CD14-positive monocyte (primary cell): ENCODE data around the gene USP11. TPM values are rescaled to one million over a fixed set of nuclear protein-coding genes. Genes with fewer than 3 reads are reported as not detected.
A peak's percentile ranks its signal among the peaks of the same experiment; 100 is the strongest.

Source experiments
- DNase-seq, 3 donors: peaks; one replicate each; pipeline ENCODE4 v3.0.0-alpha.2; 2011 to 2022
- H2AFZ ChIP-seq: 2 replicates; pipeline ENCODE4 v1.6.0; 2012; ENCODE audit warnings: mild to moderate bottlenecking, low read depth, low read length, inconsistent platforms; ENCODE audit not compliant: insufficient read depth, poor library complexity, severe bottlenecking
- H3K27ac ChIP-seq, 2 donors: 1 replicate in 1 of 2; 2 replicates in 1 of 2; pipeline ENCODE4 v1.5.1; 2012 to 2013; ENCODE audit warnings: low read length in 2 of 2, control low read depth in 1 of 2, inconsistent platforms in 1 of 2, low read depth in 1 of 2, mild to moderate bottlenecking in 1 of 2
- H3K27me3 ChIP-seq, 2 donors: one replicate each; pipeline versions ENCODE4 v1.6.0 to v1.6.1; 2011 to 2013; ENCODE audit warnings: low read length in 2 of 2; ENCODE audit not compliant: control insufficient read depth in 2 of 2, insufficient read depth in 2 of 2
- H3K36me3 ChIP-seq, 2 donors: replicated peaks in 1 of 2; 1 replicate in 1 of 2; 2 replicates in 1 of 2; pipeline versions ENCODE4 v1.5.1 to v1.6.1; 2012 to 2013; ENCODE audit warnings: low read length in 2 of 2, control low read depth in 1 of 2, inconsistent platforms in 1 of 2, mild to moderate bottlenecking in 1 of 2; ENCODE audit not compliant: insufficient read depth in 2 of 2, control insufficient read depth in 1 of 2
- H3K4me1 ChIP-seq, 2 donors: 1 replicate in 1 of 2; 2 replicates in 1 of 2; pipeline versions ENCODE4 v1.5.1 to v1.6.1; 2012 to 2013; ENCODE audit warnings: low read length in 2 of 2, control low read depth in 1 of 2, inconsistent platforms in 1 of 2, mild to moderate bottlenecking in 1 of 2, moderate library complexity in 1 of 2; ENCODE audit not compliant: insufficient read depth in 2 of 2, control insufficient read depth in 1 of 2
- H3K4me2 ChIP-seq: replicated peaks from 2 replicates; pipeline ENCODE3; 2012; ENCODE audit warnings: low read length, moderate library complexity, mild to moderate bottlenecking; ENCODE audit not compliant: poor library complexity, severe bottlenecking; ENCODE audit errors: extremely low read depth
- H3K4me3 ChIP-seq, 3 experiments: fragments of 200-600 bp in 1 of 3; sonication (generic) in 1 of 3; replicated peaks in 1 of 3; 1 replicate in 2 of 3; 2 replicates in 1 of 3; pipeline ENCODE4 v1.5.1; 2011 to 2013; ENCODE audit warnings: low read length in 3 of 3, mild to moderate bottlenecking in 3 of 3, control low read depth in 2 of 3, low read depth in 2 of 3, inconsistent platforms in 1 of 3, moderate library complexity in 1 of 3
- H3K79me2 ChIP-seq: 2 replicates; pipeline ENCODE4 v1.6.0; 2012; ENCODE audit warnings: mild to moderate bottlenecking, control low read depth, inconsistent platforms, low read length, moderate library complexity; ENCODE audit not compliant: insufficient read depth
- H3K9ac ChIP-seq: 2 replicates; pipeline ENCODE4 v1.6.0; 2017; ENCODE audit warnings: low read length, mild to moderate bottlenecking; ENCODE audit not compliant: insufficient read depth, poor library complexity, severe bottlenecking
- H3K9me3 ChIP-seq, 2 donors: replicated peaks in 1 of 2; 1 replicate in 1 of 2; 2 replicates in 1 of 2; pipeline versions ENCODE4 v1.5.1 to v1.6.1; 2012 to 2013; ENCODE audit warnings: low read length in 2 of 2, control low read depth in 1 of 2; ENCODE audit not compliant: control insufficient read depth in 1 of 2, insufficient read depth in 1 of 2
- H4K20me1 ChIP-seq: 2 replicates; pipeline ENCODE4 v1.6.0; 2012; ENCODE audit warnings: mild to moderate bottlenecking, low read length, control low read depth, moderate library complexity; ENCODE audit not compliant: insufficient read depth
- H3K27ac Mint-ChIP-seq, 7 donors: one replicate each; pipeline ENCODE4 v1.8.0; 2020; ENCODE audit warnings: mild to moderate bottlenecking in 7 of 7, mixed read lengths in 7 of 7, moderate library complexity in 6 of 7, inconsistent platforms in 2 of 7
- H3K27me3 Mint-ChIP-seq, 3 donors: one replicate each; pipeline ENCODE4 v1.8.0; 2021 to 2022; ENCODE audit warnings: low read depth in 3 of 3, mild to moderate bottlenecking in 3 of 3, mixed read lengths in 3 of 3, moderate library complexity in 3 of 3, inconsistent platforms in 1 of 3
- H3K36me3 Mint-ChIP-seq, 2 donors: one replicate each; pipeline ENCODE4 v1.8.0; 2020; ENCODE audit warnings: mixed read lengths in 2 of 2, inconsistent platforms in 1 of 2, mild to moderate bottlenecking in 1 of 2
- H3K4me1 Mint-ChIP-seq: one replicate; pipeline ENCODE4 v1.8.0; 2020; ENCODE audit warnings: mild to moderate bottlenecking, mixed read lengths
- H3K4me3 Mint-ChIP-seq, 2 donors: one replicate each; pipeline ENCODE4 v1.8.0; 2020; ENCODE audit warnings: mild to moderate bottlenecking in 2 of 2, mixed read lengths in 2 of 2, moderate library complexity in 1 of 2
- H3K9me3 Mint-ChIP-seq, 7 donors: one replicate each; pipeline ENCODE4 v1.8.0; 2020 to 2022; ENCODE audit warnings: mixed read lengths in 7 of 7, mild to moderate bottlenecking in 6 of 7, moderate library complexity in 6 of 7, inconsistent platforms in 2 of 7
- WGBS: methylation state at CpG from one replicate; pipeline ENCODE4 v1.1.5; 2013; ENCODE audit warnings: missing lambda C conversion rate; ENCODE audit not compliant: insufficient coverage; 5-methylcytosine and 5-hydroxymethylcytosine counted together
- intact Hi-C, 2 donors: fragments of 100-400 bp; cut with micrococcal nuclease; formaldehyde crosslinking; loops; one replicate each; pipeline versions ENCODE4 v1.15.0 to v1.15.1; 2023
- polyA plus RNA-seq, 3 donors: library from polyadenylated mRNA; depleted of rRNA in 1 of 3; unstranded in 2 of 3; stranded (reverse) in 1 of 3; fragments of 300-500 nt in 2 of 3; fragments of >200 nt in 1 of 3; fragmentation: Illumina TruSeq in 2 of 3; gene quantifications; 1 replicate in 2 of 3; 2 replicates in 1 of 3; pipeline ENCODE4 v1.2.3, GENCODE V29; 2012 to 2021
- TF ChIP-seq, protein P1 (sequence below): fragments of 200-600 bp; IDR thresholded peaks from one replicate; pipeline ENCODE4 v1.8.0; 2022; ENCODE audit warnings: antibody characterized with exemption, mild to moderate bottlenecking

USP11 gene
- polyA plus RNA-seq, 3 donors, result 6.7 to 9.7 (median 8.8) TPM

DNA sequence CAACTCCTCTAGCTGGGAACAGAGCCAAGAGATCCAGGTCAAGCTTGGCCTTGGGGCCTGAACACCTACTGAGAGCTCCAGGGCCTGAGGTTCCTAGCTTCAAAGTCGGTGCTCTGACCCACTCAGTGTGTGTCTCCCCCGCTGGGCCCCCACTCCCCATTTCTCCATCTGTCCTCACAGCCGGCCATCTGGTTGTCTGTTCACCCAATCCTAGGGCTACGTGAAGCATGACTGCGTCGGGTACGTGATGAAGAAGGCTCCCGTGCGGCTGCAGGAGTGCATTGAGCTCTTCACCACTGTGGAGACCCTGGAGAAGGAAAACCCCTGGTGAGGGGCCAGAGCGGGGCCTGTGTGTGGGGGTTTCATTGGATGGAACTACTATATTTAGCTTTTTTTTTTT is 12.3 kb downstream of the USP11 start:
- peaks cover 14 to 39% of the 10 kb centered on the region in 2 donors for H3K36me3 ChIP-seq

DNA sequence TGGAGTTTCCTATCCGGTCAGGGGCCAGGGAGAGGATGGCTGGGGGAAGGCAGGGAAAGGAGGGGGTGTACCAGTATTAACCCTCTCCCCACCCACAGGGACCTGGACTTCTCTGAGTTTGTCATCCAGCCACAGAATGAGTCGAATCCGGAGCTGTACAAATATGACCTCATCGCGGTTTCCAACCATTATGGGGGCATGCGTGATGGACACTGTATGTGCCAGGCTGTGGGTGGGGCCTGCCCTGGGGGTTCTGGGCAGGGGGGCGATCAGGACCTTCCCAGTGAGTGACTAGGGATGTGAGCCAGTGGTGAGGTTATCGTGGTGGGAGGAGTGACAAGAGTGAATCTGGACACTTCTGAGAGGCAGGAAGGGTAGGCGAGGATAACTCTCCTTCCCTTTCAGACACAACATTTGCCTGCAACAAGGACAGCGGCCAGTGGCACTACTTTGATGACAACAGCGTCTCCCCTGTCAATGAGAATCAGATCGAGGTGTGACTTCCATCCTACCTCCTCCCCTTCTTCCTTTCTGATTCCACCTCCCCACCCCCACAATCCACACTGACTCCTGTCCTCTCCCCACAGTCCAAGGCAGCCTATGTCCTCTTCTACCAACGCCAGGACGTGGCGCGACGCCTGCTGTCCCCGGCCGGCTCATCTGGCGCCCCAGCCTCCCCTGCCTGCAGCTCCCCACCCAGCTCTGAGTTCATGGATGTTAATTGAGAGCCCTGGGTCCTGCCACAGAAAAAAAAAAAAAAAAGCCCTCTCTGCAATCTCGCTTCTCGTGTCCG is 14.6 kb downstream of the USP11 start:
- Histone ChIP-seq H3K79me2 (no peaks in the 10 kb centered on the region), H3K9ac (no peak overlapping the region), H3K4me1 (no peaks in the 10 kb centered on the region), H3K27ac (no peak overlapping the region), H3K4me3 (no peak overlapping the region), H2AFZ (no peak overlapping the region), H4K20me1 (no peaks in the 10 kb centered on the region), H3K27me3 (no peaks in the 10 kb centered on the region), H3K4me2 (no peak overlapping the region), H3K9me3 (no peaks in the 10 kb centered on the region), H3K36me3 (peaks cover 7 to 18% of the 10 kb centered on the region in 2 donors)
- Mint-ChIP-seq H3K4me1 (no peaks in the 10 kb centered on the region), H3K9me3 (peaks cover 0 to under 1% (median 0%) of the 10 kb centered on the region in 7 donors), H3K4me3 (no peak overlapping the region), H3K36me3 (peaks cover 11 to 28% of the 10 kb centered on the region in 2 donors), H3K27me3 (peaks cover 0 to 56% (median 0%) of the 10 kb centered on the region in 3 donors), H3K27ac (peak overlapping the region in 1 of 7 donors; percentile 25)
- intact Hi-C loops, result no loop called here
- no peak for DNase-seq
- TF ChIP-seq, protein P1, sequence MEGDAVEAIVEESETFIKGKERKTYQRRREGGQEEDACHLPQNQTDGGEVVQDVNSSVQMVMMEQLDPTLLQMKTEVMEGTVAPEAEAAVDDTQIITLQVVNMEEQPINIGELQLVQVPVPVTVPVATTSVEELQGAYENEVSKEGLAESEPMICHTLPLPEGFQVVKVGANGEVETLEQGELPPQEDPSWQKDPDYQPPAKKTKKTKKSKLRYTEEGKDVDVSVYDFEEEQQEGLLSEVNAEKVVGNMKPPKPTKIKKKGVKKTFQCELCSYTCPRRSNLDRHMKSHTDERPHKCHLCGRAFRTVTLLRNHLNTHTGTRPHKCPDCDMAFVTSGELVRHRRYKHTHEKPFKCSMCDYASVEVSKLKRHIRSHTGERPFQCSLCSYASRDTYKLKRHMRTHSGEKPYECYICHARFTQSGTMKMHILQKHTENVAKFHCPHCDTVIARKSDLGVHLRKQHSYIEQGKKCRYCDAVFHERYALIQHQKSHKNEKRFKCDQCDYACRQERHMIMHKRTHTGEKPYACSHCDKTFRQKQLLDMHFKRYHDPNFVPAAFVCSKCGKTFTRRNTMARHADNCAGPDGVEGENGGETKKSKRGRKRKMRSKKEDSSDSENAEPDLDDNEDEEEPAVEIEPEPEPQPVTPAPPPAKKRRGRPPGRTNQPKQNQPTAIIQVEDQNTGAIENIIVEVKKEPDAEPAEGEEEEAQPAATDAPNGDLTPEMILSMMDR, result no peak
- 100% methylated on average over 3 of the region's 23 CpGs for WGBS

More for the DNA sequence above, 12.3 kb downstream of the USP11 start:
- H3K27ac ChIP-seq, result no peak overlapping the region
- H3K9ac ChIP-seq, result no peak overlapping the region
- H3K4me1 ChIP-seq, result no peaks in the 10 kb centered on the region
- Mint-ChIP-seq H3K4me1 (no peaks in the 10 kb centered on the region), H3K4me3 (no peak overlapping the region), H3K27ac (peak overlapping the region in 1 of 7 donors; percentile 35), H3K27me3 (peaks cover 0 to 61% (median 0%) of the 10 kb centered on the region in 3 donors), H3K9me3 (peaks cover 0 to 8% (median 0%) of the 10 kb centered on the region in 7 donors), H3K36me3 (peaks cover 26 to 43% of the 10 kb centered on the region in 2 donors)
- no peak overlapping the region for H3K4me2 ChIP-seq
- no peak overlapping the region for H3K4me3 ChIP-seq
- no peaks in the 10 kb centered on the region for H3K79me2 ChIP-seq
- no peak overlapping the region for H2AFZ ChIP-seq
- H3K27me3 ChIP-seq, result no peaks in the 10 kb centered on the region
- no peaks in the 10 kb centered on the region for H4K20me1 ChIP-seq
- no peaks in the 10 kb centered on the region for H3K9me3 ChIP-seq
- TF ChIP-seq, protein P1, result no peak
- intact Hi-C loops, result no loop called here
- WGBS, result no CpG with 5 or more reads among the region's 10 CpGs
- no peak for DNase-seq
